Fibroblast of the aortic adventitia (primary cell): Measurements from ENCODE around the gene RAB10. TPM values are rescaled to one million over a fixed set of nuclear protein-coding genes. Genes with fewer than 3 reads are reported as not detected.
"Not testable (repeated sequence)": the region's sequence is repeated elsewhere in the genome, so short reads cannot be mapped to it uniquely, and the experiment has no call there.

Experiments
- DNase-seq: peaks from one replicate; pipeline ENCODE4 v3.0.0-alpha.2; 2010; ENCODE audit warnings: low read depth
- H3K4me3 ChIP-seq: 2 replicates; pipeline ENCODE4 v1.5.1; 2011; ENCODE audit warnings: low read depth, mild to moderate bottlenecking, control low read depth, low read length, moderate library complexity
- total RNA-seq: library from RNA; depleted of rRNA; stranded (reverse); fragments of >200 nt; gene quantifications from 2 replicates; pipeline ENCODE4 v1.2.3, GENCODE V29; 2012; ENCODE audit warnings: low replicate concordance
- TF ChIP-seq, protein P1 (sequence below): IDR thresholded peaks from 2 replicates; pipeline ENCODE4 v1.5.1; 2011; ENCODE audit warnings: mild to moderate bottlenecking, low read length, control low read depth, inconsistent platforms; ENCODE audit not compliant: insufficient read depth

The RAB10 gene
- total RNA-seq, 1 donor: 234 TPM

DNA sequence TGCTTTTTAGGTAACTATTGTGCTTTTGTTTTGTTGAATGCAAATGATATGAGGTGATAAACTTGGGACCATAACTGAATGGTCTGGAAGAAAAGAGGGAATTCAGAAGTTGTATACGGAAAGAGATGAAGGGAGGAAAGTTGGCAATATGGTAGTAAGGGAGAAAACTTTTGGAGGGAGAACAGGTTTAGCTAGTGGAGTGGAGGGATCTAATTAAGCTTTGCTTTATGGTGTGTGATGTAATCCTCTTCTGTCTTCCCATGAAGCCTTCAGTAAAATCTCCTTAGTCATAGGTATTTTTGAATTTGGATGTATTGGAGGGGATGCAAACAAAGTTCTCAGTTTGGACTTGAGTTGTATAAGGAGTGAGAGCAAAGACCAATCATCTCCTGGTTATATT is 20.2 kb upstream of the RAB10 start:
- TF ChIP-seq, protein P1, sequence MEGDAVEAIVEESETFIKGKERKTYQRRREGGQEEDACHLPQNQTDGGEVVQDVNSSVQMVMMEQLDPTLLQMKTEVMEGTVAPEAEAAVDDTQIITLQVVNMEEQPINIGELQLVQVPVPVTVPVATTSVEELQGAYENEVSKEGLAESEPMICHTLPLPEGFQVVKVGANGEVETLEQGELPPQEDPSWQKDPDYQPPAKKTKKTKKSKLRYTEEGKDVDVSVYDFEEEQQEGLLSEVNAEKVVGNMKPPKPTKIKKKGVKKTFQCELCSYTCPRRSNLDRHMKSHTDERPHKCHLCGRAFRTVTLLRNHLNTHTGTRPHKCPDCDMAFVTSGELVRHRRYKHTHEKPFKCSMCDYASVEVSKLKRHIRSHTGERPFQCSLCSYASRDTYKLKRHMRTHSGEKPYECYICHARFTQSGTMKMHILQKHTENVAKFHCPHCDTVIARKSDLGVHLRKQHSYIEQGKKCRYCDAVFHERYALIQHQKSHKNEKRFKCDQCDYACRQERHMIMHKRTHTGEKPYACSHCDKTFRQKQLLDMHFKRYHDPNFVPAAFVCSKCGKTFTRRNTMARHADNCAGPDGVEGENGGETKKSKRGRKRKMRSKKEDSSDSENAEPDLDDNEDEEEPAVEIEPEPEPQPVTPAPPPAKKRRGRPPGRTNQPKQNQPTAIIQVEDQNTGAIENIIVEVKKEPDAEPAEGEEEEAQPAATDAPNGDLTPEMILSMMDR: no peak
- no peak for DNase-seq
- H3K4me3 ChIP-seq: no peak overlapping the region

DNA sequence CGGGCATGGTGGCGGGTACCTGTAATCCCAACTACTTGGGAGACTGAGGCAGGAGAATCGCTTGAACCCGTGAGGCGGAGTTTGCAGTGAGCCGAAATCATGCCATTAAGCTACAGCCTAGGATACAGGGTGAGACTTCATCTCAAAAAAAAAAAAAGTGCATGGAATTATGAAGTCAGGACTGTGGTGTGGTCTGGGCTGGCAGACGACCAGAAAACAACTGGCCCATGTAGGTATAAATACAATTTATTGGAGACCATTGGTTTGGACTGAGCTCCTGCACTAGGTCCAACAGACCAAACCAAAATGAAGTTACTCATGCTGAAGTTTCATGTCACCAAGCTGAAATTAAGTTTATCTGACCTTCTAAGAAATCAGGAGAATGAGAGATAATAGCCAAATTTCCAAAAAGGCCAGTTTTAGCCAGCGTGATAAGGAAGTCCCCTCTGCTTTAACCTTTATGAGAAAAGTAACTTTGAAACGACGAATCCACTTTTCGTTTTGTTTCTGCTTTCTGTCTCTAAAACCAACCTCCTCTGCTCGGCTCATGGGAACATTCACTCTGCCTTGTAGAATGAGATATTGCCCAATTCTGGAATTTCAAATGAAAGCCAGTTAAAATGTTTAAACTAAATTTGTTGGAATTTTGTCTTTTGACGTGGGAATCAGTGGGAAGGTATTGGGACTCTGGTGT is 17.7 kb upstream of the RAB10 start:
- TF ChIP-seq, protein P1: no peak
- no peak overlapping the region for H3K4me3 ChIP-seq
- peak; percentile 71 for DNase-seq

DNA sequence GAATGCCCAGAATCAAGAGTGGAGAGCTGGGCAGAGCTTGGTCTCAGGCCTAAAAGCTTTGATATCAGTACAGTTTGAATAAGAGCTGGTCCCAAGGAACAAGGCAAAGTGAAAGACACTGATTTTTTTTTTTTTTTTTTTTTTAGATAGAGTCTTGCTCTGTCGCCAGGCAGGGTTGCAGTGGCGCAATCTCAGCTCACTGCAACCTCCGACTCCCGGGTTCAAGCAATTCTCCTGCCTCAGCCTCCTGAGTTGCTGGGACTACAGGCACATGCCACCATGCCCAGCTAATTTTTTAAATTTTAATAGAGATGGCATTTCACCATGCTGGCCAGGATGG is 17.2 kb upstream of the RAB10 start:
- DNase-seq, H3K4me3 ChIP-seq: not testable (repeated sequence)

DNA sequence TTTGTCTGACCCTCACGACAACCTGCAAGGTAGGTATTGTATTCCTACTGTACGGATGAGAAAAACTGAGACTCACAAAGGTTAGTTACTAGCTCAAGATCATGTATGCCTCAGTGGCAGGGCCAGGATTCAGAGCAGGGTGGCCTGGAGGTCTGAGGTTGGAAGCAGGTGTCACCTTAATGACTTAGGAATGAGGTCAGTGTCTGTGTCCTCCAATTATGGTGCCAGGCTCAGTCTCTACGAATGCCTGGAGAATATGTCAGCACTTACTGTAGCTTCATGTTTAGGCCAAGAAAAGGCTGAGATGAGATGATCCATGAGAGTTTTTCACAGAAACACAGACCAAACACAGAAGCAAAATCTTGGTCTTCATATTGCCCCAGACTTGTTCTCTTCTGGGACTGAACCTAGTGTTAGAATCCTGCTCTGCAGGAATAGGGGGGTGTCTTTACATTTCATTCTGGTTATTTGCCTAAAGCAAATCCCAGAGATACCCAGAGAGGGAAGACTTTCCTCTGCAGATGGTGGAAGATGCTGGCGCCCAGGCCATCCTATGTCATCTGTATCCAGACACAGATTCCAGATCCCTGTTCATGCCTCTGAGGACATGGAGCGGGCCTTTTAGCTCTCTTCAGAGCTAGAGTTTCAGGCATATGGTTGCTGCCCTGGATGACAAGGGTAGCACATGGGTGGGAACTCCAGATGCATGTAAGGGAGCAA is 16.3 kb upstream of the RAB10 start:
- TF ChIP-seq, protein P1: no peak
- no peak for DNase-seq
- H3K4me3 ChIP-seq: no peak overlapping the region

DNA sequence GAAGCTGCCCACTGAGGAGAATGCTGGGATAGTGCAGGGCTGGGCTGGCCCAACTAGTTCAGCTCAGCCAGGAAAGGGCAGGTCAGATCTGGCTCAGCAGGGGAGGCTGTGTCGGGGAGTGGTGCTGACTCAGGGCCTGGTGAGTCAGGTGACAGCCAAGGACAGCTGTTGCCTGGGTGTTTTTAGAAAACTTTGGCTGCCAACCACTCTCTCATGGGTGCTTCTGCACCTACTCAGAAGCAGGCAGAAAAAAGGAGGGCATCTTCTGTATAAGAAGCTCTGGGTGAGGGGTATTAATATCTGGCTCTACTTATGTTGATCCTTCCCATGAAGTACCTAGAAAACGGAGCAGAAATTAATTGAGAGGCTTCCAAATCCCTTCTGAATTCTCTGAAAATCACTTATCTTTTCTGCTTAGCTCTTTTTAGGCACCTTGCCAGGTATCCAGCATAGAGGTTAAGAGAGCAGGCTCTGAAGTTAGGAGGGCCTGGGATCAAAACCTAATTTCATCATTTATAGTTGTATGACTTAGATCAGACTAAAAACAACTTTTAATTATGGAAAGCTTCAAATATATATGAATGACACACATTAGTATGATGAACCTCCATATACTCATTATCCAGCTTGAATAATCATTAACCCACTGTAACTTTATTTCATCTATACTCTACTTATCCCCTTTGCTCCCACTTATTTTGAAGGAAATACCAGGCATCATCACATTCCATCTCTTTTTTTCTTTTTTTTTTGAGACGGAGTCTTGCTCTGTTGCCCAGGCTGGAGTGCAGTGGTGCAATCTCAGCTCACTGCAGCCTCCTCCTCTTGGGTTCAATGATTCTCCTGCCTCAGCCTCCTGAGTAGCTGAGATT is 15.5 kb upstream of the RAB10 start:
- DNase-seq: peak; percentile 91
- TF ChIP-seq, protein P1: no peak
- H3K4me3 ChIP-seq: no peak overlapping the region

DNA sequence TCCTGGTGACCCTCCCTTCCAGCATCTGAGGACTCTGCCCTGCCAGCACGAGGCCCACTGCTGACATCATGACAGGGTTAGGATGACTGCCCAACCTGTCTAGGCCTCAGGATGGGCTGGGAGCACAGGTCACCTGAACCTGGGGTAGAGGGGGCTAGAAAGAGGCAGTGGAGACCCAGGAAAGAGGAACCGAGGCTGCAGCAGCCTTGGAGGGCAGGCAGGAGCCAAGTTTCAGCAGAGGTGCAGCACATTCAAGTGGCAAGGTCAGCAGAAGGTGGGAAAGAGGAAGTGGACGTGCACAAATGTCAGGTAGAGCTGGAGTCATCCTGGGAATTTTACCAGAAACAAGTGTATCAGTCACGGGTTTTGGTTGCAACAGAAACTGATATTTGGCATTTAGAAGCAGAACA is 13.6 kb upstream of the RAB10 start:
- TF ChIP-seq, protein P1: no peak
- no peak for DNase-seq
- no peak overlapping the region for H3K4me3 ChIP-seq

DNA sequence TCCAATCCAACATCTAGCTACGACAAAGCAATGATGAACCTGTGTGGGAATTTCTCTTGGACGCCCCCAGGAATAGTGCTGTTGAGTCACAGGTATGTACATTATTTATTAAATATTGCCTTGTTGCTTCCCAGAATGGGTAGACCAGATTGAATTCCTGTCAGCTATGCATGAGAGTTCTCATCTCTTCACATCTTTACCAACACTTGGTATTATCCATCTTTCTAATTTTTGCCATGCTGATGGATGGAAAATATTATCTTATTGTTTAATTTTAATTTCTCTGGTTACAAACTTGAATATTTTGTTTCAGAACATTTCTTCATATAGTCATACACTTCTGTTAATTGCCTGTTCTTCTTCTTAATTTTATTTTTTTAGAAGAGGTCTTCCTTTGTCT is 9.6 kb upstream of the RAB10 start:
- TF ChIP-seq, protein P1: no peak
- no peak overlapping the region for H3K4me3 ChIP-seq
- no peak for DNase-seq
